ENCODE data around the gene ACKR3. TPM values are rescaled to one million over a fixed set of nuclear protein-coding genes. Genes with fewer than 3 reads are reported as not detected.

ACKR3 gene
- total RNA-seq, 1 donor from 2014 or later: 0.05 TPM

DNA sequence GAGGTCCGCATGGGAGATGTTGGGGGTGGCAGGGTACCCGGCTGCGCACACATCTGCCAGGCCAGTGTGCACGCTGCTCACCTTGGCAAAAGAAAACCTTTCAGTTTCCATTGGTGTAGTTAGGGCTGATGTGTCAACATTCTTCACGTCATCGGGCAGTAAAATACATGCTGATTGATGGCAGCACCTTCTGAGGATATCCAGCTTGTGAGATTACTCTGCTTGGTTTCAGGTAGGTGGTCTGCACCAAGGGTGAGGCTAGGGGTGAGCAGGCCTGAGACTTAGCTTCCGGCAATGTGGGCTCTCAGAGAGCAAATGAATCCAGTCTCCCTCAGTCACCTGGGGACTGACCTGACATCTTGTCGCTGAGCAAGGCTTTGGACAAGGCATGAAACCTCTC is 19.3 kb upstream of the ACKR3 start:
- no peak for DNase-seq (ENCODE audit: low read depth)

DNA sequence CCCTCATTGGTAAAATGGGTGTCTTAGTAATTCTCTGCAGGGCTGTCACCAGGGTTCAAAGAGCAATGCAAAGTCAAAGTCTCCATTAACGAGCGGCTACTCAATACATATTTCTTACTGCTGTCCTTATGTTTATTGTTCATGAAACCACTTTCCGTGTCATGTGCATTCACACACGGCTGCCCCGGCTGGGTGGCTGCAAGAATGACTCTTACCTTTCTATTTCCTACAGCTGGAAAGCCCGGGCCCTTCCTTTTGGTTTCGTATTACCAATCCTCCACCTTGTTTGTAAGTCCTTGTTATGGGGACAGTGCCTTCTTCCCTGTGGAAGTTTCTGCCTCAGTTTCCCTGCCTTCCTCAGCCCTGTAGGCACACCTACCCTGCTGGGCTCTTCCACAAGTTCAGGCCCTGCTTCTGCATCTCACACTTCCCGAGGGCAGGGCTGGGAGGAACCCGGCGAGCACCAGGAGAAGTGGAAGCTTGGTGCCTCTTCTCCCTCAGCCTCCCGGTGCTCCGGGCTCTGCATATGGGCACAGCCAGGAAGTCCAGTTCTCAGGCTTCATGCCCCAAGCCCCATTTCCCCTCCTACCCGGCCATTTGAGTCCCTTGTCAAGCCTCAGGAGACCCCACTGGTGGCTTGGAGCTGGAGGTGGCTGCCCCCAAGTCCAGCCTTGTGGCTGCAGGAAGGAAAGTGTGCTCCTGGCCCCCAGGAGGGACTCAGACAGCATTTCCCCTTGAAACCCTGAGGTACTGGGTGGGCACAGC is 18.7 kb upstream of the ACKR3 start:
- DNase-seq (ENCODE audit: low read depth): no peak

DNA sequence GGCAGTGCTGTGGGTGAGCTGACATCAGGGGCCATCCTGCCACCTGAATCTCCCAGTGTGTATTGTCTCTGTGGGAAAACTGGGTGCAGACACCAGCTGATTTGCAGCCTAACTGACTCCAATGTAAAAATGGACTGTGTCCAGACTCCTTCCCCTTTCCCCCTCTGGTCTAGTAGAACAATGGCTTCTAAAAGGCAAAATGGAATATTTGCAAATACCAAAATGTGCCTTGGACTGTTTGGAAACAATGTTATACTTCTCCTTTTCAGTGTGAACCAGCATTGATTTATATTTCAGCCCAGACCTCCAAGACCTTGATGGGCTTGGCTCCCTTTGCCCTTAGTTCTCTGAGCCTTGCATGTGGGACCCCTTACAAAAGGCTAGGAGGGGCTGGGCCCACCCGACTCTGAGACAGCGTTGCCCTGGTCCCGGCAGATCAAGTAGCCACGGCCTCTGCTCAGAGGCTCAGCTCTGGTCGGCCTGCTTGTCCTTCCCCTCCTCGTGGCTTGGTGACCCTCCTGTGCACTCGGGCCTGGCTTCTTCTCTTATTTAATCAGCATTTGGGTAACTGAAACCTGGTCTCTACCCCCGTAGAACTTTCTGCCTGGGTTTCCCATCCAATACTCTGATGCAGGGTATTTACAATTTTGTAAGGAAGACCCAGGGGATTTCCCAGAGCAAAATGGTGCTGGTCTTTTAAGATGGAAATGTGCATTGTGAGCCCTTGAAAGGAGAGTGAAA is 18.0 kb upstream of the ACKR3 start:
- no peak for DNase-seq (ENCODE audit: low read depth)

DNA sequence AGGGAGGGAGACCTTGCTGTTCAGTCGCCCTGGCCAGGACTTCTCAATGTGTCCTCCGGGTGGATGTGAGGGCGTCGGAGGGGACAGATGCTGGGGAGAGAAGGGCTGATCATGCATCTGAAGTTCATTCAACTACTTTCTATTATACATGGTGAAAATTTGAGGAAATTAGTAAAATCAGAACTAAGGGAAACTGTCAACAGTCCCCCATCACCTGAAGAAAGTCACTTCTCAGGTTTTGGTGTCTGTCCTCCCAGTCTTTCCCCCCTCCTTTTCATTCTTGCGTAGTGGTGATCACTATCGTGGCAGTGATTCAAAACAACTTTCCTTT is 17.4 kb upstream of the ACKR3 start:
- DNase-seq (ENCODE audit: low read depth): no peak

DNA sequence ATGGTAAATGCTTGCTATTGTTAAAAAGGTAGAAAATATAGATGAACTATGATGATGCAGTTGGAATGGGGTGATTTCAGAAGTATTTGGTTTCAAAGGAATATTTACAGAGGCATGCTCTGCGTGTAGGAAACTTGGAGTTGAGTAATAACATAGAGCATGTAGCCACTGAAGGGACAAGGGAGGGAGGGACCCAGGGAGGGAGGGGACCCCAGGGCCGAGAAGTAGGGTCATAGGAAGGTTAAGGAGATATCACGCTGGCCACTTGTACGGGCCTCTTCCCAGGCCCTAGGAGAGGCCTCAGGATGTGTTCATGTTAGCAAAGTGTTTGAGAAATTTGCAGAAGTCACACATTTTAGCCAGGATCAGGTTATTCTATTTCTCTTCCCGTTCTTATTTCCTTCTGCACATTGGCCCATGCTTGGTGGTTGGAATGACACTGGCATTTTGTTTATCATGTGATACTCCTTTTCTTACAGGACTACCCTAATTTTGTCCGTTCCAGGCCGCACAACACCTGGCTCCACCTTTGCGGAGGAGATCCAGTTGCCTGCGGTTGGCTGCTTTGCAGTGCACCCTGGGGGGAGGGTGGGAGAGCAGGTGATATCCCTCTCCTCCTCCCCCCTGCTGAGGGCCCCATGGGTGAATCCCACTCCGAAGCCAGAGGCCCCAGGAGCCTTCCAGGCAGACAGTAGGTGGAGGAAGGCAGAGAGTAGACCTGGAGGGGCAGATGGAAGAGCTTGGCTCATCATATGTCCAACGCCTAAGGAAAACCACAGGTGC is 16.9 kb upstream of the ACKR3 start:
- DNase-seq (ENCODE audit: low read depth): no peak

DNA sequence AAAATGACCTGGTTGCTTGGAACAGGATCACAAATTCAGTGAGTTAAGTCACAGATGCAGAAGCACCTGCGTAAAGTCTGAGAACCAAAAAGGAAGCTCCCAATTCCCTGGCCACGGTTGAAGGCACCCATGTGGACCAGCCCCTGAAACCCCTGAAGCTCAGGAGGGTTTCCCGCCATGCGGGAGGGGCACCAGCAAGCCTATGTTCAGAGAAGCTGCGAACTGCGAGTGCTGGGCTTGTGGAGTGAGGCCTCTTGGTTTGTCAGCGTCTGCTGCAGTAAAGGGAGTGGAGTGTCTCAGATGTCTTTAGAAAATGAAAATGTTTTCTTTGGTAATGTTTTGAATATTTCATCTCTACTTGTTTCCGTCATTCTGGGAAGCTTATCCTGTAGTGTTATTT is 16.1 kb upstream of the ACKR3 start:
- DNase-seq (ENCODE audit: low read depth): no peak

DNA sequence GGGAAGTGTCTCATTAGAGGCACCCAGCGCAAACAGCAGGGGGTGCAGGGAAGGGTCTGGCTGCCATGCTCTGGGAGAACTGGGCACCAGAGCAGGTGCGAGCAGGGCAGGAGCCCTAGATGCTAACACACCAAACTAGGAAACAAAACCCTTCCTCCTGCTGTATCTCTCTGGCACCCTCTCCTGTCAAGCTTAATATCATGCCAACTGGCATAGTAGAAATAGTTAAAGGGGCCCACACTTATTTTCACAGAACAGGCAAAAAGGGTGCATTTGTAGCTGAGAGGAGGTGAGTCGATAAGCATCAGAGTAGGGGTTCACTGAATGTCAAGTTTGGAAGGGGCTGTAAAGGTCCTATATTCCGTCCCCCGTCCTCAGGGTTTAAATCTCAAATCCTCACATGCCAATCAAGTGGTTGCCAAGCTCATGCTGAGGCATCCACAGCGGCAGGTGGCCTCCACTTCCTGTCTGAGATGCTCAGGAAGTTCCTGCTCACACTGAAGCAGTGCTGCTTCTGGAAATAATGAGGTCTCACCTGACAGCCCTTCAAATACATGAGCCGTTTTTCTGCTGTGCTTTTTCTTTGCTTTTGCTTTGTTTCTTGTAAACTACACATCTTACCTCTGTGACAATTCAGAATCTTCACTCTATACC is 14.9 kb upstream of the ACKR3 start:
- DNase-seq (ENCODE audit: low read depth): no peak

DNA sequence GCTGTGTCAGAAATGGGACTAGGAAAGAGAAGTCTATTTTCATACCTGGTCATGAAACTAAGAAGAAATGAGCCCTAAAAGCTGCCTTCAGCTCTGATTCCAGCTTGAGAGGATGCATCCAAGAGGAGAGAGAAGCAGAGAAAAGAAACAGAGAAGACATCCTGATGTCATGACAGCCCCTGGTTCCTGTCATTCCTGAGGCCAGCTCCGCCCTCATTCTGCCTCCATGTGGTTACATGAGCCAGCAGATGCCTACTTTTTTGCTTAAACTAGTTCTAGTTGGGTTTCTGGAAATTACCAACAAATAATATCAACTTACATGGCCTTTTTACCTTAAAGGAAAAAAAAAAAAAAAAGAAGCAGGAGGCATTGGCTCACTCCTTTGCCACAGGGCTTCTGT is 14.1 kb upstream of the ACKR3 start:
- no peak for DNase-seq (ENCODE audit: low read depth)

DNA sequence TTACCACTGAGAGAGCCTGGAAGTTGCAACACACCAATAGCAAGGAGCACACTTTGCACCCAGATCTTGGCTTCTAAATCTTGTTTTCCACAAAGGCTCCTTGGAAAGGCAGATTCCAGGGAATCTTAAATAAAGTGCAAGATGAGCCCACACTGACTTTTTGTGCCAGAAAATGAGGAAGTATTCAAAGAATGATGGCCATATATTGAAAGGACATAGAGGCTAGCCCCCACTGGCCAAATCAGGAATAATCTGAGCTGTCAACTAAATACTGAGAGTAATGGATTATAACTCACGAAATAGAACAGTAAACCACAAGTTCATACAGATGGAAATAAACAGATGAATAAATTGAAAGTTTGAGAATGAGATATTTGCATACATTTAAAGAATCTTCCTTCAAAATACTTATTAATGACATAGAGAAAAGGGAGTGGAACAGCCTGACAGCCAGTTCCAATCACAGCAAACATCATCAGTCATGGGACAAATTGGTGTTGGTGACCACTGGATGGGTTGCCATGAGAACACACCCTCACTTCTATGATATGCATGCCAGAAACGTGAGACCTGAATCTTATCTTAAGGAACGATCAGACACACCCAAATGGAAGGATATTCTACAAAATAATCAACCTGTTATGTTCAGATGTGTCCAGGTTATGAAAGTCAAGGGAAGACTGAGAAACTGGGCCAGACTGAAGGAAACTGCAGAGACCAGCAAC is 12.2 kb upstream of the ACKR3 start:
- no peak for DNase-seq (ENCODE audit: low read depth)

DNA sequence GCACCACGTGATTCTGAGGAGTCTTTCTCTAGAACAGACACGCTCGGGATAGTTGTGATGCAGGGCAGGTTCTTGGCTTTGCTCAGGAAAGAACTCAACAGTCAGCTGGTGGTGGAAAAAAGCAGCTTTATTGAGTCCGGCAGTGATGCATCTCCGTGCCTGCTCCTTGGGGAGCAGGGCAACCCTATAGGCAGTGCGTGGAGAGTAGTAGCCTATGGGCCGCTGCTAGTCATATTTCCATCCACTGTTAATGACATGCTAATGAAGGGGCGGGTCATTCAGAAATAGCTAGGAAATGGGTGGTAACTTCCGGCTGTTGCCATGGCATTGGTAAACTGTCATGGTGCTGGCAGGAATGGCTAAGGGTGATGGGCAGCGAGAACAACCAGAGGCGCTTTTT is 11.6 kb upstream of the ACKR3 start:
- DNase-seq (ENCODE audit: low read depth): no peak

DNA sequence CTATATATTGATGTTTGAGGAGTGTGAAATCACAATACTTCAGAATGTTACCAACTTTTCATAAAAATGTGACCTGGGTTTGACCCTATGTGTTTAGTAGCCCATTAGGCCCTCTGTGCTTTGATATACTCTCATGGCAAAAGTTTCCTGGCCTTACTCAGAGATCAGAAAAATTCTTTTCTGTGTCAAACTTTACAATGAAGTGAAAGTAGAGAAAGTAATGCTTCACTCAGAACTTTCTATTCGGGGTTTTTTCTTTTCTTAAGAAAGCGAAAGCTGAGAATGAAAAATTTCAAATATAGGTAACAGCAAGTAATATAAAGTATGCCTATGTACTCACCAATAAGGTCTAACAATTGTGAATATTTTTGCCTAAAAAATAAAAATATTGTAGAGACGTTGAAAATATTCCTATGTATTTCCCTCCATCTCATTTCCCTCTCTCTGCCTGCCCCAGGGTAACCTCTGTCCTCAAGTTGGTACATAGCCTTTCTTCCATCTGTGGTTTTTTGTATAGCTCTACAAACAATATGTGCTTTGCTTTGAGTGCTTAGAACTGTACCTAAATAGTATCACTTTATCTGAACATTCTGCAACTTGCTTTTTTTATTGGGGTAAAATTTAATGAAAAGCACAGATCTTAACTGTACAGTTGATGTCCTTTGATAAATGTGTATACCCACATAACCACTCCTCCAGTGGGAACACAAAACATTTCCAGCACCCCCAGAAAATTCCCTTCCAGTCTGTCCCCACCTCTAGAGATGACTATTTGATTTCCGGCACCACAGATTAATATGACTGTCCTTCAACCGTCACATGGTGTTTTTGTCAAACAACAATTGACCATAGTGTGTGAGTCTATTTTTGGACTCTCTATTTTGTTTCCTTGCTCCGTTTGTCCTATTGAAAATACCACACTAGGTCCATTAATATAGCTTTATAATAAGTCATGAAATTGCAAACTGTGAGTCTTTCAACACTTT is 10.3 kb upstream of the ACKR3 start:
- DNase-seq (ENCODE audit: low read depth): no peak

DNA sequence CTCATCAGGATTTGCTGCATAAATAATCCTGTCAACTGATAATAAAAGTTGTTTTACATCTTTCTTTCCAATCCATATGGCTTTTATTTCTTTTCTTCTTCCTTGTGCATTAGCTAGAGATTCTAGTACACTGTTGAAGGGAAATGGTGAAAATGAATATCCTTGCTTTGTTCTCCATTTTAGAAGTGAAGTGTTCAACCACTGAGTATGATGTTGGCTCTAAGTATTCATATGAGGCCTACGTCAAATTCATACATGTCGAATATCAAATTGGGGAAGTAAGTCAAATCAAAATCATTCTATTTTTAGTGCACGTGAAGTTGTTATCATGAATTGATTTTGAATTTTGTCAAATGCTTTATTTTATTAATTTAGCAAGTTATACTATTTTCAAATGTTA is 7.8 kb upstream of the ACKR3 start:
- no peak for DNase-seq (ENCODE audit: low read depth)

DNA sequence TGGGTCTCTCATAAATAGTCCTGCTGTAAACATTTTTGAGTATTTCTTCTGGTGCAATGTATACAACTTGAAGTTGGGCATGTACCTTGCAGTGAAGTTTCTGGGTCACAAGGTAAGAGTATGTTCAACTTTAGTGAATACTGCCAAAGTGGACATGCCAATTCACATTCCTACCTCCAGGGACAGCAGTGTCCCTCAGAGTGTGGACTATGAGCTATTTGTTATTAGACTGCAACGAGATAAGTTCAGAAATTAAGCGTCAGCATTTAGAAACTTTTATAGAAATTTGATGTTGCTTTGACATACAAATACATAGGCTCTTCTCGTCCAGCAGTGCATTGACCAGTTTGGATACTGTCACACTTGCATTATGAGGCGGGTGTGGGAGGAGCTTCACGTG is 7.2 kb upstream of the ACKR3 start:
- DNase-seq (ENCODE audit: low read depth): peak; percentile 28

DNA sequence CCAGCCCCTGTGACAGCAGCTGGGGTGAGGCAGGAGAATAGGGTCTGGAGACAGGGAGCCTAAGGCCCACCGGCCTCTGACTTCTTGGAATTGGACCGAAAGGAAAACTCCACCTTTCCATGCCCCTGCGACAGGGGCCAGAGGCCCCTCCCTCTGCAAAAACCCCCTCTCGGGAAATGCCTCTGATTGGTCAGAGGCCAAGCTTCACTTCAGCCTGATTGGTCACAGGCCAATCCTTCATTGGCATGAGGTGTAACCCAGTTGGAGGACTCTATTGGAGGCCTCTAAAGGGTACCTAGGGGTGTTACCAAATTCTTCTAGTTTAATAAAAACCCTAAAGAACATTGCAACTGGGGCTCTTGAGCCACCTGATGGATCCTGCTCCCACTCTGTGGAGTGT is 5.7 kb upstream of the ACKR3 start:
- DNase-seq (ENCODE audit: low read depth): no peak

DNA sequence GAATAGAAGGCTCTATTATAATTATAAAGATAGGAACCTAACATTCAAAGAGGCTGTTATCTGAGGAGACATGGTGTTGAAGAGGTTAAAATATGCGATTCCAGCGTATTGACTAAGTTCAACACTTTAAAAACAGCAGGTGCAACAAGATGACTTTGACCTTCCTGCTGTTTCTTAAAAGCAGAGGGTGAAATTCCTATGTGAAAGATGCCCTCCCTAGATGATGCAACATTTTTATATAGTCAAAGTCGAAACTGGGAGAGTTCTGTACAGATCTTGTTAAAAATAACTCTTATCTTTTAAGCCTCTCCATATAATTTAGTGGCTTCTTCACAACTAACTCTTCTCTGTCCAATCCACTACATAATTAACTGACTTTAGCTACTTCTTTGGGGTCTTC is 4.4 kb upstream of the ACKR3 start:
- no peak for DNase-seq (ENCODE audit: low read depth)

DNA sequence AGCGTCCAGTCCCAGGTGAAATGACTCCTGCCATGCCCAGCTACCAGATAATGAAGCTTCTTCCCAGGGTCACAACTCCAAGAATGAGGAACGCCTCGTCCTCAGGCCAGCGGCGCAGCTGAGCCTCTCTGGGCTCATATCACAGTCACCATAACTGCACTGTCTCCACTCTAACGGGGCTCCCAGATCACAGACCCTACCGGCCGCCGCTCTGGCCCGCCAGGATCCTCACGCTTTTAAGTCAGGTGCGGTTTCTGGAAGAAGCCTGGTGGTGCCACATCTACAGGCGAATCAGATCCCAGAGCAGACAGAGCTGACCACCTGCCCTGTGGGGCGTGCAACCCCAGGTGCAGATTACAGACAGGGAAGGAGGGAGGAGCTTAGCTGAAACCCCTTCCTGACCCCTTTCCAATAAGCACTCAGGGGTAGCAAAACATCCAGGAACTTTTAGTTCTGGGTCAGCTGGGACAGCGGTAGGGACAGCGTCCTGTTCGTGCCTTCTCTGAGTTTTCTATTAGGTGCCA is 3.7 kb upstream of the ACKR3 start:
- no peak for DNase-seq (ENCODE audit: low read depth)

DNA sequence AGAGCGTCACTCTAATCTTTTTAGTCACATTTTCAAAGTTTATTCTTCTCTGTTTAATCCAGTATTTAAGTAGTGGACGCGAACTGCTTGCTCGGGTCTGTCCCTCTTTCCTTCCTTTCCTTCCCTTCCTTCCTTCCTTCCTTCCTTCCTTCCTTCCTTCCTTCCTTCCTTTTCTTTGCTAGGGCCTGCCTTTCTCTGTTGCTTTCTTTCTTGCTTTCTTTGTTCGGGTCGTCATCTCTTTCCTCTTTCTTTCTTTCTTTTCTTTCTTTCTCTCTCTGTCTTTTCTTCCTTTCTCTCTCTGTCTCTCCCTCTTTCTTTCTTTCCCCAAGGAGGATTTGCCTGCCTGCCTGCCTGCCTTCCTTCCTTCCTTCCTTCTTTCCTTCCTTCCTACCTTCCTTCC is 3.0 kb upstream of the ACKR3 start:
- DNase-seq (ENCODE audit: low read depth): no peak

DNA sequence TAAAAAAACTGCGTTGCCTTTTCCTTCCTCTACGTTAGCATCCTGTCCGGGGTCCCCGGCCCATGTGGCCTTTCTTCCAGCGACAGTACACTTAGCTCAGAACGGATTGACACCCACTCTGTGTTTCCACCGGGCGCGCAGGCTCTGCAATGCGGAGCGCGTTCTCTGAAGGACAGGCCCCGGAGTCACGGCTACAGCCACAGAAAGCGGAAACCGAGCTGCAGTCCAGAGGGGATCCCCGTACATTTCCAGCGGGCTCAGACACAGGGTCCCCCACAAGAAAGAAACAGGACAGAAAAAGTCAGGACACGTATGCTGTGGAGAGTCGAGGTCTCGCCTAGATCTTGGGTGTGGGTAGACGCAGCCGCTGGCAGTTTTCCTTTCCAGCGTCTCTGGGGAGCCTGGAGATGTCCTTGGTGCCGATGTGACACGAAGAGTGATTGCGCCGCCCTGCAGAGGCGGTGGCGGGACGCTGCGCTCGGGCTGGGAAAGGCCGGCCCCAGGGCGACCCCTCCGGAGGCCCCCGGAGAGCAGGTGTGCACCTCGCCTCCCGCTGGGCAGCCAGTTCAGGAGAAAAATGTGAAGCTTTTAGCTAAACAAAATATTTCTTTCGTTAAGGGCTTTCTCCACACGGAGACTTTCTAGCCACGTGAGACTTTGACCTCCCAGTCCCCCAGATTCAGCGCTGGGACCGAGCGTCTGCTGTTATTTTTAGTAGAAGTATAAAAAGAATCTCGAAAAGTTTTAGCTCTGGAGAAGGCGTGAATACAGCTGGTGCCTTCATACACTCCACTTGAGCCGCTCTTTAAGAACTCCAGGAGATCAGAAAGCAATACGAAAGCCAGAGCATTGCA is 1.3 kb upstream of the ACKR3 start:
- DNase-seq (ENCODE audit: low read depth): no peak

DNA sequence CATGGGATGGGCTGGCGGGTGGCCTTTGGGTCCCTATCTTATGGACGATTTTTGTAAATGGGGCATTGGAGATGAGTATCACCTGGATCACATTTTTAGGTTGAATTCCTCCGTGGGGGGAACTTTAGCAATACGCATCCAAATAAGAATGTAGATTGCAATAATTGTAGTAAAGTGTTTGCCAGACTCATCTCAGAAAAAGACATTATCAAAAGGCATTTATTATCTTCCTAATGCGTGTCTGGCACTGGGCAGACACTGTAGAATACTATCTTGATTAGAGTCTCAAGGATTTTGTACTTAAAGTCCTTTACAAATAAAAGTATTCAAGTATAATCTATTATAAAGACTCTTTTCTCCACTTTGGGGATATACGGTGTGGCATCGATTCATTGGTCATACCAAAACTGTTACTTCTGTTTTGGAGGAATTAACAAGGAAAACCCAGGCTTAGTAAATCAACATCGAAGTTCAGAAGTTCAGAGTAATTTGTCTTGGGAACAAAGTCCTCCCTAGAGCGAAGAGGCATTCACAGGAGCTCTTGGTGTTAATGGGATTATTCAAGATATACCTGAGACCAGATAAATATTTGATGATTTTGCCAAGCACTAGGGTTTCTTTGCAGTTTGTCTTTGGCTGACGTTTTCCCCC is 578 bp upstream of the ACKR3 start:
- no peak for DNase-seq (ENCODE audit: low read depth)

All from renal cortical epithelial cell (primary cell).